ENCODE measurements around the gene HNF4A. TPM values are rescaled to one million over a fixed set of nuclear protein-coding genes. Genes with fewer than 3 reads are reported as not detected.

HNF4A gene
- total RNA-seq, 2 experiments from 2014 or later: not detected

- no peaks in the 10 kb centered on the region for H3K36me3 Mint-ChIP-seq (ENCODE audit: low read depth)
- ATAC-seq (no peak), DNase-seq (no peak)
- CTCF ChIA-PET: no interaction called here
- H3K9me3 Mint-ChIP-seq (ENCODE audit: insufficient read depth): no peaks in the 10 kb centered on the region
- H3K27ac Mint-ChIP-seq: no peak overlapping the region
- H3K4me1 Mint-ChIP-seq (ENCODE audit: low read depth): peaks cover 9% of the 10 kb centered on the region
- POLR2A ChIA-PET: no interaction called here
- no peaks in the 10 kb centered on the region for H3K27me3 Mint-ChIP-seq (ENCODE audit: low read depth)
- H3K4me3 Mint-ChIP-seq: no peak overlapping the region
These were observed 4.9 kb upstream of the HNF4A start for GRCh38 chr20:44350567-44350966.

GRCh38 chr20:44354979-44355497 lies 461 bp upstream of the HNF4A start:
- H3K9me3 Mint-ChIP-seq (ENCODE audit: insufficient read depth): no peaks in the 10 kb centered on the region
- POLR2A ChIA-PET: no interaction called here
- ATAC-seq (no peak), DNase-seq (no peak)
- no peak overlapping the region for H3K27ac Mint-ChIP-seq
- peaks cover 9% of the 10 kb centered on the region for H3K4me1 Mint-ChIP-seq (ENCODE audit: low read depth)
- H3K36me3 Mint-ChIP-seq (ENCODE audit: low read depth): no peaks in the 10 kb centered on the region
- CTCF ChIA-PET: interaction anchor here (1.1 to 1.4 kb wide), 2 partner anchors 29 to 165 kb away, joined by 3 to 5 read pairs; no protein-coding TSS in a partner anchor
- H3K4me3 Mint-ChIP-seq: no peak overlapping the region
- H3K27me3 Mint-ChIP-seq (ENCODE audit: low read depth): peaks cover 2% of the 10 kb centered on the region

- no peak overlapping the region for H3K4me3 Mint-ChIP-seq
- no peaks in the 10 kb centered on the region for H3K9me3 Mint-ChIP-seq (ENCODE audit: insufficient read depth)
- ChIA-PET CTCF (no interaction called here), POLR2A (no interaction called here)
- no peaks in the 10 kb centered on the region for H3K36me3 Mint-ChIP-seq (ENCODE audit: low read depth)
- no peak overlapping the region for H3K27ac Mint-ChIP-seq
- peaks cover 6% of the 10 kb centered on the region for H3K27me3 Mint-ChIP-seq (ENCODE audit: low read depth)
- ATAC-seq: no peak
- peaks cover 9% of the 10 kb centered on the region for H3K4me1 Mint-ChIP-seq (ENCODE audit: low read depth)
- no peak for DNase-seq
These were observed 839 bp downstream of the HNF4A start for GRCh38 chr20:44356353-44356723.

GRCh38 chr20:44357020-44357419 lies 1.5 kb downstream of the HNF4A start:
- POLR2A ChIA-PET: no interaction called here
- Mint-ChIP-seq H3K36me3 (ENCODE audit: low read depth) (no peaks in the 10 kb centered on the region), H3K27ac (no peak overlapping the region), H3K9me3 (ENCODE audit: insufficient read depth) (no peaks in the 10 kb centered on the region), H3K4me1 (ENCODE audit: low read depth) (peaks cover 4% of the 10 kb centered on the region), H3K27me3 (ENCODE audit: low read depth) (peaks cover 6% of the 10 kb centered on the region), H3K4me3 (no peak overlapping the region)
- ATAC-seq (no peak), DNase-seq (no peak)
- CTCF ChIA-PET: no interaction called here

DNA sequence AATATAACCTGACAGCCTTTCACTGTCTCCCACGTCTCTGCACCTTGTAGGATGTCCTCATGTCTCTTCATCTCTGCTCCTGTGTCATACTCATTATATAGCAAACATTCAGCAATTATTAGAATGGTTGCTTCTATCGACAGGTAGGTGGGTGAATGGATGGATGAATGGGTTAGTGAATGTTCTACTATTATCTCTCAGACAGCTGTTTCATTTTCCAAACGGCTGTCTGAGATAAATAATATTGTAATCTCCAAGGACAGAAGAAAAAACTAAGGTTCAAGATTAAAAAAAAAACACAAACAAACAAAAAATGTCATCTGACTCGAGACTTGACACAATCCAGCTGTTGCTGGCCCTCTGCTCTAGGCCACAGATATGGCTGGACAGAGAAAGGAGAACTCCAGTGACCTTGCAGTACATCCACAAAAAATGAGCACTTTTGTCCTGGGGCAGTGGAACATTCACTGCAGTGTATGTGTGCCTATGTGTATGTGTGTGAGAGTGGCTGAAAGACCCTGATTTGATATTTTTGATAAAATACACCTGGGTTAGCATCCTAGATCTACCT lies 2.1 kb downstream of the HNF4A start:
- peaks cover 6% of the 10 kb centered on the region for H3K27me3 Mint-ChIP-seq (ENCODE audit: low read depth)
- no peak overlapping the region for H3K27ac Mint-ChIP-seq
- H3K4me1 Mint-ChIP-seq (ENCODE audit: low read depth): no peaks in the 10 kb centered on the region
- no peaks in the 10 kb centered on the region for H3K9me3 Mint-ChIP-seq (ENCODE audit: insufficient read depth)
- DNase-seq: no peak
- no peak overlapping the region for H3K4me3 Mint-ChIP-seq
- CTCF ChIA-PET: no interaction called here
- H3K36me3 Mint-ChIP-seq (ENCODE audit: low read depth): no peaks in the 10 kb centered on the region
- POLR2A ChIA-PET: no interaction called here
- no peak for ATAC-seq

GRCh38 chr20:44358776-44359175 lies 3.3 kb downstream of the HNF4A start:
- no peak overlapping the region for H3K4me3 Mint-ChIP-seq
- POLR2A ChIA-PET: no interaction called here
- peaks cover 6% of the 10 kb centered on the region for H3K27me3 Mint-ChIP-seq (ENCODE audit: low read depth)
- CTCF ChIA-PET: no interaction called here
- H3K36me3 Mint-ChIP-seq (ENCODE audit: low read depth): no peaks in the 10 kb centered on the region
- ATAC-seq (no peak), DNase-seq (no peak)
- H3K4me1 Mint-ChIP-seq (ENCODE audit: low read depth): no peaks in the 10 kb centered on the region
- no peak overlapping the region for H3K27ac Mint-ChIP-seq
- H3K9me3 Mint-ChIP-seq (ENCODE audit: insufficient read depth): no peaks in the 10 kb centered on the region

- ChIA-PET CTCF (interaction anchor here (0.9 kb wide), 1 partner anchor 24 kb away, joined by 4 read pairs; no protein-coding TSS in a partner anchor), POLR2A (no interaction called here)
- Mint-ChIP-seq H3K36me3 (ENCODE audit: low read depth) (no peaks in the 10 kb centered on the region), H3K4me1 (ENCODE audit: low read depth) (no peaks in the 10 kb centered on the region), H3K27ac (no peak overlapping the region), H3K9me3 (ENCODE audit: insufficient read depth) (no peaks in the 10 kb centered on the region), H3K27me3 (ENCODE audit: low read depth) (peaks cover 6% of the 10 kb centered on the region), H3K4me3 (no peak overlapping the region)
- no peak for DNase-seq
- ATAC-seq: no peak
These were observed 4.7 kb downstream of the HNF4A start for GRCh38 chr20:44360221-44360620.

GRCh38 chr20:44361021-44361420 lies 5.5 kb downstream of the HNF4A start:
- CTCF ChIA-PET: interaction anchor here (0.9 to 1.0 kb wide), 2 partner anchors 9 to 23 kb away, joined by 3 to 4 read pairs; no protein-coding TSS in a partner anchor
- POLR2A ChIA-PET: no interaction called here
- Mint-ChIP-seq H3K36me3 (ENCODE audit: low read depth) (no peaks in the 10 kb centered on the region), H3K27ac (no peak overlapping the region), H3K4me3 (no peak overlapping the region), H3K4me1 (ENCODE audit: low read depth) (no peaks in the 10 kb centered on the region), H3K27me3 (ENCODE audit: low read depth) (peaks cover 6% of the 10 kb centered on the region), H3K9me3 (ENCODE audit: insufficient read depth) (no peaks in the 10 kb centered on the region)
- ATAC-seq (no peak), DNase-seq (no peak)

GRCh38 chr20:44362466-44362940 lies 7.0 kb downstream of the HNF4A start:
- no peaks in the 10 kb centered on the region for H3K36me3 Mint-ChIP-seq (ENCODE audit: low read depth)
- no peaks in the 10 kb centered on the region for H3K4me1 Mint-ChIP-seq (ENCODE audit: low read depth)
- peaks cover 6% of the 10 kb centered on the region for H3K27me3 Mint-ChIP-seq (ENCODE audit: low read depth)
- no peaks in the 10 kb centered on the region for H3K9me3 Mint-ChIP-seq (ENCODE audit: insufficient read depth)
- DNase-seq (no peak), ATAC-seq (no peak)
- H3K27ac Mint-ChIP-seq: no peak overlapping the region
- H3K4me3 Mint-ChIP-seq: no peak overlapping the region
- ChIA-PET CTCF (no interaction called here), POLR2A (no interaction called here)

DNA sequence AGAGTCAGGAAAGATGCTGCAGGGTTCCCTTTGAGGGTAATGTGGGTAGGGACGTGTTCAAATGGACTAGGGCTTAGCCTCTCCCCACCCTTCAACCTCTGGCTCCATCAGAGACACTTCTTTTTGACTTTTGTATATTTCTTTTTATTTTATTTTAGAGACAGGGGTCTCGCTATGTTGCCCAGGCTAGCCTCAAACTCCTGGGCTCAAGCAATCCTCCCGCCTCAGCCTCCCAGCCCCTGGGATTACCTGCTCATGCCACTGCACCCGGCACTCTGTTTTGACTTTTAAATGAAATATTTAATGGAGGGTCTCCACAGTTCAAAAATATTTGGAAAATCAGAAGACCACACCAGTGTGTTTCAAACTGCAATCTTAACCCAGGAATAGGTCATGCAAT lies 8.6 kb downstream of the HNF4A start:
- H3K27ac Mint-ChIP-seq: no peak overlapping the region
- H3K4me3 Mint-ChIP-seq: no peak overlapping the region
- H3K36me3 Mint-ChIP-seq (ENCODE audit: low read depth): no peaks in the 10 kb centered on the region
- CTCF ChIA-PET: no interaction called here
- DNase-seq: no peak
- POLR2A ChIA-PET: no interaction called here
- H3K4me1 Mint-ChIP-seq (ENCODE audit: low read depth): no peaks in the 10 kb centered on the region
- H3K27me3 Mint-ChIP-seq (ENCODE audit: low read depth): peaks cover 6% of the 10 kb centered on the region
- no peaks in the 10 kb centered on the region for H3K9me3 Mint-ChIP-seq (ENCODE audit: insufficient read depth)
- ATAC-seq: no peak

- DNase-seq (no peak), ATAC-seq (no peak)
- Mint-ChIP-seq H3K4me1 (ENCODE audit: low read depth) (no peaks in the 10 kb centered on the region), H3K36me3 (ENCODE audit: low read depth) (no peaks in the 10 kb centered on the region), H3K9me3 (ENCODE audit: insufficient read depth) (no peaks in the 10 kb centered on the region), H3K27me3 (ENCODE audit: low read depth) (peaks cover 6% of the 10 kb centered on the region), H3K4me3 (no peak overlapping the region), H3K27ac (no peak overlapping the region)
- ChIA-PET POLR2A (no interaction called here), CTCF (interaction anchor here (1.2 kb wide), 1 partner anchor 147 kb away, joined by 3 read pairs; no protein-coding TSS in a partner anchor)
These were observed 9.3 kb downstream of the HNF4A start for GRCh38 chr20:44364780-44365179.

DNA sequence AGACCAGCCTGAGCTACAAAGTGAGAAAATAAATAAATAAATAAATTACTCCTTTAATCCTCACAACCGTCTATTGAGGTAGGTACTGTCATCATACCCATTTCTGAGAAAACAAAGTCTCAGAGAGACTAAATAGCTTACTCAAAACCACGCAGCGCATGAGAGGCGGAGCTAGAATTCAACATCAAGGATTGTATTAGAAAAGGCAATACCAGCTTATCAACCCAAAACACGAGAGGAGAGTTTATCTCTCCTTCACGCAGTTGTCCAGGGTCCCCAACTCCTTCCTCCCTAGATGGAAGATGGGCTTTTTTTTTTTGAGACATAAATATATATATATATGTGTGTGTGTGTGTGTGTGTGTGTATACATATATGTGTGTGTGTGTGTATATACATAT lies 12.2 kb downstream of the HNF4A start:
- H3K36me3 Mint-ChIP-seq (ENCODE audit: low read depth): no peaks in the 10 kb centered on the region
- no peaks in the 10 kb centered on the region for H3K9me3 Mint-ChIP-seq (ENCODE audit: insufficient read depth)
- DNase-seq: no peak
- H3K4me1 Mint-ChIP-seq (ENCODE audit: low read depth): no peaks in the 10 kb centered on the region
- no peak overlapping the region for H3K4me3 Mint-ChIP-seq
- H3K27me3 Mint-ChIP-seq (ENCODE audit: low read depth): no peaks in the 10 kb centered on the region
- ATAC-seq: no peak
- POLR2A ChIA-PET: no interaction called here
- CTCF ChIA-PET: interaction anchor here (0.7 kb wide), 1 partner anchor 202 kb away, joined by 3 read pairs; no protein-coding TSS in a partner anchor
- no peak overlapping the region for H3K27ac Mint-ChIP-seq
